ENCODE measurements around the gene BLOC1S1. TPM values are rescaled to one million over a fixed set of nuclear protein-coding genes. Genes with fewer than 3 reads are reported as not detected.

Gene BLOC1S1
- total RNA-seq, 2 experiments from 2014 or later = 116 to 135 TPM

DNA sequence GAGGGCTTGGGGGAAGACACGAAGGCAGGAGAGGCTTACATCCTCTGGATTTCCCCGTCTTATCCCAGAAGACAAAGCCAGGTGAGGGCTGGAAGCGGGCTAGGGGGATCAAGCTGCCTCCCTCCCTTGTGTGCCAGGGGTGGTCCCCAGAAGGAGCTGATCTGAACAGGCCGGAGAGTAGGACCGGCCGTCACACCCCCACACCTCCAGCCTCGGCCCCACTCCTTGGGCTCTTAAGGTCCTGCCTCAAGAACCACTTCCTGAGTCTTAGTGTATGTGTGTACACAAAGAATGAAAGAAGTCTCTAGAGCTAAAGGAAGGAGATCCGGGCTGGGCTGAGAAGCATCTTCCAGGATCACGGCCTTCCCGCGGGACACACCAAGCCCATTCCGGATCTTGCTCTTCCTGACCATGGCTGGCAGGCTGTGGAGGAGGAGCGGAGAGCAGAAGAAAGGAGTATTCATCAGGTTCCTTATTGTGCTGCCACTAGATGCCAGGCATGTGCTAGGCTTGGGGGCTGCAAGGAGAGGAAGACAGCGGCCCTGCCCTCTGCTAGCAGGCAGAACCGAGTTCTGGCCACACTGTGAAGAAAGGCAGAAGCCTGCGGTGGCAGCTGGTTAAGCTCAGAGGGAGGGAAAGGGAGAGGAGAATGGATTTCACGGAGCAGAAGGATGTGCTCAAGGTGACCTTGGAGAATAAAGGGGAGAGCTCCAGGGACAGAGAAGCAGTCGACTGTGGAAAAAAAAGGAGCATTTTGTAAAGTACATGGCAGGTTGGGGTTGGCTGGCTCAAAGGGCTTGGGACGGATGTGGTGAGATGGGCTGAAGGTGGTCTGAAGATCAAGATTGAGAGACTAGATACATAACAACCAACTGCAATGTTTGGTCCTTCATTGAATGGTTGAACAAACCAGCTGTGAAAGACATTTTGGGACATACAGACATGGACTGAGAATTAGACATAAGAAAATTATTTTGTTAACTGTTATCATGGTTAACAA, 14.3 kb downstream of the BLOC1S1 start:
- Mint-ChIP-seq H3K36me3 (peaks cover 8% of the 10 kb centered on the region), H3K27ac (peak overlapping the region; percentile 86), H3K4me3 (peak overlapping the region; percentile 85), H3K4me1 (peaks cover 41% of the 10 kb centered on the region), H3K27me3 (no peaks in the 10 kb centered on the region), H3K9me3 (no peaks in the 10 kb centered on the region)
- ATAC-seq (ENCODE audit: low read depth) = peak; percentile 61
- POLR2A ChIA-PET = interaction anchor here (0.5 to 2.9 kb wide), 20 partner anchors 8 to 995 kb away, joined by 3 to 36 read pairs (median 5); partner anchors contain the start of genes BLOC1S1, DNAJC14, NACA and ORMDL2
- DNase-seq = peak; percentile 71

DNA sequence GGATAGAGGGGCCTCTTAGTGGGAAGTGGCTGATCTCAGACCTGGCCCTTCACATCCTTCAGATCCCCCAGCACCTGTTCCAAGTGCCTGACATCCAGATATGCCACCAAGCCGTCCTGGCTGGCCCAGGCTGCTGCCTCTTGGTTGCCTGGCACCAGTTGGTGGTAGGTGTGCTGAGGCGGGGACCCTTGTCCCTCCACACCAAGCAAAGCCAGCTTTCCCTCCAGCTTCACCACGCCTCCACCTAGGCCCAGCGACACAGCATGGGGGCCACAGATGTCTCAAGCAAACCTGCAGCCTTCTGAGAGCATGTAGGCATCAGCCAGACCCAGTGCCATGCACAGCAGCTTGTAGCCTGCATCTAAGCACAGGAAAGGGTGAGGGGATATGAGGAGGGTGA, 16.4 kb downstream of the BLOC1S1 start:
- POLR2A ChIA-PET = interaction anchor here (0.6 to 1.0 kb wide), 3 partner anchors 29 to 395 kb away, joined by 3 to 4 read pairs (median 3); no protein-coding TSS in a partner anchor
- no peaks in the 10 kb centered on the region for H3K27me3 Mint-ChIP-seq
- H3K27ac Mint-ChIP-seq = peak overlapping the region; percentile 33
- peaks cover 35% of the 10 kb centered on the region for H3K4me1 Mint-ChIP-seq
- DNase-seq (no peak), ATAC-seq (ENCODE audit: low read depth) (no peak)
- no peak overlapping the region for H3K4me3 Mint-ChIP-seq
- H3K36me3 Mint-ChIP-seq = no peaks in the 10 kb centered on the region
- H3K9me3 Mint-ChIP-seq = no peaks in the 10 kb centered on the region

DNA sequence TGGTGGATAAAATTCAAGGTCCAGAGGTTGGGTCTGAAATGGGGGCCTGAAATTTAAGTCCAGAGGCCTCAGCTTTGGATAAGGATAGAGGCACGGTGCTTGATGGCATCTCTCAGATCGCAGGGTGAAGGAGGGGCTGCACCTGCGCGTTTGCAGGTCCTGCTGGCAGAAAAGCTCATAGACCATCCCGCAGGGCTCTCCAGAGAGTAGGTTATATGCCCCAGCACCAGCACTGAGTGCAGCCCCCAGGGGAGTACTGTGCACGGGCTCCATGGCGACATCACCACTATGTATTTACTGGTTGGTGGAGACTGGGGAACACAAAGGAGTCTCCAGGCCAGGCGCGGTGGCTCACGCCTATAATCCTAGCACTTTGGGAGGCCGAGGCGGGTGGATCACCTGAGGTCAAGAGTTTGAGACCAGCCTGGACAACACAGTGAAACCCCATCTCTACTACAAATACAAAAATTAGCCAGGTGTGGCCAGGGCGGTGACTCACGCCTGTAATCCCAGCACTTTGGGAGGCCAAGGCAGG, 17.2 kb downstream of the BLOC1S1 start:
- POLR2A ChIA-PET = interaction anchor here (0.7 kb wide), 1 partner anchor 17 kb away, joined by 3 read pairs; the partner anchor contains the start of gene BLOC1S1
- DNase-seq (no peak), ATAC-seq (ENCODE audit: low read depth) (no peak)
- Mint-ChIP-seq H3K27me3 (no peaks in the 10 kb centered on the region), H3K27ac (no peak overlapping the region), H3K9me3 (no peaks in the 10 kb centered on the region), H3K36me3 (no peaks in the 10 kb centered on the region), H3K4me3 (no peak overlapping the region), H3K4me1 (peaks cover 38% of the 10 kb centered on the region)

DNA sequence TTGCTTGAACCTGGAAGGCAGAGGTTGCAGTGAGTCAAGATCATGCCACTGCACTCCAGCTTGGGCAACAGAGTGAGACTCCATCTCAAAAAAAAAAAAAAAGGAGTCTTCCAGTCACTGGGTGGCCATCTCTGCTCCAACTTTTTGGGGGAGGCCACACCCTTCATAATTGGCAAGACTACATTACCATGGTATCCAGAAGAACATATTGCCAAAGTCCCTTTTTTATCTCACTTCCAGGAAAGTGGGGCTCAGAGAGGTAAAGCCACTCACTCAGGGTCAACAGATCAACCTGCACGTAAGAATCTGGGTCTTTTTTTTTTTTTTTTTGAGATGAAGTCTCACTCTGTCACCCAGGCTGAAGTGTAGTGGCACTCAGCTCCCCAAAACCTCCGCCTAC, 18.0 kb downstream of the BLOC1S1 start:
- no peaks in the 10 kb centered on the region for H3K27me3 Mint-ChIP-seq
- no peak for DNase-seq

DNA sequence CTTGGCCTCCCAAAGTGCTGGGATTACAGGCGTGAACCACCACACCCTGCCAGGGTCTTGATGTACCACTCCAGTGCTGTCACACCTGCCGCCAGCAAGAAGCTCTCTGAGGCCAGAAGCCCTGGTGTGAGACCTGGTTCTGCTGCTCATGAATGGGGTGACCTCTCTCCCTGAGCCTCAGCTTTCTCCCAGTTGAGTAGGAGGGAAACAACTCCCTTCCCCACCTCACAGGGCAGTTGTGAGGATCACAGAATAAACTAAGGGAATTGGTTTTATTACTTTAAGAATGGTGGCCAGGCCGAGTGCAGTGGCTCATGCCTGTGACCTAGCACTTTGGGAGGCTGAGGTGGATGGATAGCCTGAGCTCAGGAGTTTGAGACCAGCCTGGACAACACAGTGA, 18.7 kb downstream of the BLOC1S1 start:
- Mint-ChIP-seq H3K27me3 (no peaks in the 10 kb centered on the region), H3K9me3 (no peaks in the 10 kb centered on the region), H3K4me3 (no peak overlapping the region), H3K27ac (no peak overlapping the region), H3K36me3 (no peaks in the 10 kb centered on the region), H3K4me1 (peaks cover 42% of the 10 kb centered on the region)
- no peak for ATAC-seq (ENCODE audit: low read depth)
- no peak for DNase-seq
- POLR2A ChIA-PET = interaction anchor here (0.7 to 1.0 kb wide), 2 partner anchors 10 to 11 kb away, joined by 6 read pairs; no protein-coding TSS in a partner anchor

More for the DNA sequence above, 18.0 kb downstream of the BLOC1S1 start:
- Mint-ChIP-seq H3K36me3 (no peaks in the 10 kb centered on the region), H3K27ac (no peak overlapping the region), H3K4me1 (peaks cover 43% of the 10 kb centered on the region), H3K9me3 (no peaks in the 10 kb centered on the region), H3K4me3 (no peak overlapping the region)
- POLR2A ChIA-PET = interaction anchor here (0.7 to 1.0 kb wide), 2 partner anchors 9 to 10 kb away, joined by 6 read pairs; no protein-coding TSS in a partner anchor
- no peak for ATAC-seq (ENCODE audit: low read depth)

DNA sequence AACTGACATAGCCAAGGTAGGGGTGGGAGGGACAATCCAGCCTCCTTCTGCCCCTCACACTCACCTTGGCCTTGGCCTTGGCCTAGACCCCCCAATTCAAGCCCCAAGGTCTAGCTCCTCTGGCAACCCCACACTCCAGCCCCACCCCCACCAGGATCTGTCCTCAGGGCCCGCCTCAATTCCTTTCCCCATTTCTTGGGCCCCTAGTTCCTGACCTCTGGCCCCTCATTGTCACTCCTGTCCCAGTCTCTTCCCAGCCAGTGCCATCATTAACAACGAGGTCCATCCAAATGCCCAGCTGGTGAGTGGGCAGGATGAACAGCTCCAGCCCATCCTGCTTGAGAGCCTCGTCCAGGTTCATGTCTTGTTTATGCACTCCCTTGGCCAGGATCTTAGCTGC, 20.2 kb downstream of the BLOC1S1 start:
- H3K9me3 Mint-ChIP-seq = no peaks in the 10 kb centered on the region
- peaks cover 29% of the 10 kb centered on the region for H3K4me1 Mint-ChIP-seq
- no peaks in the 10 kb centered on the region for H3K27me3 Mint-ChIP-seq
- H3K4me3 Mint-ChIP-seq = no peak overlapping the region
- H3K36me3 Mint-ChIP-seq = no peaks in the 10 kb centered on the region
- POLR2A ChIA-PET = interaction anchor here (0.7 to 1.3 kb wide), 2 partner anchors 82 to 194 kb away, joined by 3 read pairs; partner anchors contain the start of gene ORMDL2
- ATAC-seq (ENCODE audit: low read depth) (no peak), DNase-seq (no peak)
- H3K27ac Mint-ChIP-seq = no peak overlapping the region

DNA sequence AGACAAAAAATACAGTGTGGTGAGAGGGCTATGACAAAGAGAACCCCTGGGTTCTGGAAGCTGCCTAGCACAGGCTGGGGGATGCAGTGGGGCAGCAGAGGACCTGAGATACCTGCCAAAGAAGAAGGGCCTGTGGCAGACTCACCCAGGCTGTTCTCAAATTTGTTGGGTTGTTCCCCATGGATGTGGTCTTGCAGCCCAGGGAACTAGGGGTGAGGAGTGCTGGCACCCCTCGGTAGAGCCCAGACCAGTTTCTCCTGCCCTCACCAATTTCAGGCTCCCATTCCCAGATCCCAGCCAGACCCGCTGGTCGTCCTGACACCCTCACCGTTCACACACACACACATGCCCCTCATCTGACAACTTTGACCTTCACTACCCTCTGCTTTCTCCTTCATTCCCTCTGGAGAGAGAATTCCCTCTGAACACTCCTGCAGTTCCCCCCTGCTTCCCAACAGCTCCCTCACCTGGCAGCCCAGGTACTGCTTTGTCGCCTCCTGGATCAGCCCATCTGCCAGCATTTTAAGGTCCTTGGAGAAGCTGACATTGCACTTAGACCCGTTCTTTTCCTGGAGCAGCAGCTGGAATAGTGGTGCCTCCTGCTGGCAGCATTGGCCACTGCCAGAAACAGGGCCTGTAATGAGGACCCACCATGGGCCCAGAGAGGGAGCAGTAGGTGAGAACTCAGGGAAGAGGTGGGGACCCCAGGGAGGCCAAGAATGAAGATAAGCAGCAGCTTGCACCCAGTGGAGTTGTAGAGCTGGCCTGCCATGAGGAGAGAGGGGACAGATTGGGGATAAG, 21.1 kb downstream of the BLOC1S1 start:
- POLR2A ChIA-PET = interaction anchor here (0.5 to 2.8 kb wide), 8 partner anchors 8 to 388 kb away, joined by 3 to 36 read pairs (median 8); partner anchors contain the start of genes BLOC1S1, CD63 and PYM1
- ATAC-seq (ENCODE audit: low read depth) = peak; percentile 45

DNA sequence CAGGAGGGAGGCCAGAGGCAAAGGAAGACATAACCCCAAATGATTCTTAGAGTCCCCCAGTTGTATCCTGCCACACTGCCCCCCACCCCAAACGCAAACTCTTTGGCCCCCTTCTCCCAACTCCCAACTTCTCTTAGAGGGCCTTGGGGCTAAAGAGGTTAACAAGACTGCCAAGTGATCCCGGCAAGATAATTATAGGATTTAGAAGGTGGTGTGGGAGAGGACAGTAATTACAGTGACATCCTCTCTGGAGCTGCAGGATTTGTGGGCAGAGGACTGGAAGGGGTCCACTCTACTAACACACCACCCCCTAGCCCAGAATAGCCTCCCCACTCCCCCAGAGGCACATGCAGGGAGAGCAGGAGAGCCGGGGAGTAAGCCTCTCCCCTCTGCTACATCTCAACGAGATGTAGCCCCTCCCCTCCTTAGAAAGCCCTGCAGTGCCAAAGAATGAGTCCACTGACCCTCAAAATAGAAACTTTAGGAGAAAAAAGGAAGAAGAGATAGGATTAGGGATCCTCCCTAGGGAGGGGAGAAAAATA, 21.8 kb downstream of the BLOC1S1 start:
- Mint-ChIP-seq H3K4me3 (peak overlapping the region; percentile 89), H3K27ac (peak overlapping the region; percentile 92), H3K9me3 (no peaks in the 10 kb centered on the region), H3K36me3 (no peaks in the 10 kb centered on the region), H3K27me3 (peaks cover 3% of the 10 kb centered on the region), H3K4me1 (peaks cover 31% of the 10 kb centered on the region)
- ATAC-seq (ENCODE audit: low read depth) (peak; percentile 19), DNase-seq (no peak)
- POLR2A ChIA-PET = interaction anchor here (0.6 to 2.8 kb wide), 14 partner anchors 8 to 380 kb away, joined by 3 to 36 read pairs (median 6); partner anchors contain the start of genes BLOC1S1, CD63, DNAJC14 and ORMDL2

More for the DNA sequence above, 21.1 kb downstream of the BLOC1S1 start:
- Mint-ChIP-seq H3K4me1 (peaks cover 30% of the 10 kb centered on the region), H3K9me3 (no peaks in the 10 kb centered on the region), H3K4me3 (peak overlapping the region; percentile 89), H3K36me3 (no peaks in the 10 kb centered on the region), H3K27ac (peak overlapping the region; percentile 92), H3K27me3 (no peaks in the 10 kb centered on the region)
- peak; percentile 76 for DNase-seq

DNA sequence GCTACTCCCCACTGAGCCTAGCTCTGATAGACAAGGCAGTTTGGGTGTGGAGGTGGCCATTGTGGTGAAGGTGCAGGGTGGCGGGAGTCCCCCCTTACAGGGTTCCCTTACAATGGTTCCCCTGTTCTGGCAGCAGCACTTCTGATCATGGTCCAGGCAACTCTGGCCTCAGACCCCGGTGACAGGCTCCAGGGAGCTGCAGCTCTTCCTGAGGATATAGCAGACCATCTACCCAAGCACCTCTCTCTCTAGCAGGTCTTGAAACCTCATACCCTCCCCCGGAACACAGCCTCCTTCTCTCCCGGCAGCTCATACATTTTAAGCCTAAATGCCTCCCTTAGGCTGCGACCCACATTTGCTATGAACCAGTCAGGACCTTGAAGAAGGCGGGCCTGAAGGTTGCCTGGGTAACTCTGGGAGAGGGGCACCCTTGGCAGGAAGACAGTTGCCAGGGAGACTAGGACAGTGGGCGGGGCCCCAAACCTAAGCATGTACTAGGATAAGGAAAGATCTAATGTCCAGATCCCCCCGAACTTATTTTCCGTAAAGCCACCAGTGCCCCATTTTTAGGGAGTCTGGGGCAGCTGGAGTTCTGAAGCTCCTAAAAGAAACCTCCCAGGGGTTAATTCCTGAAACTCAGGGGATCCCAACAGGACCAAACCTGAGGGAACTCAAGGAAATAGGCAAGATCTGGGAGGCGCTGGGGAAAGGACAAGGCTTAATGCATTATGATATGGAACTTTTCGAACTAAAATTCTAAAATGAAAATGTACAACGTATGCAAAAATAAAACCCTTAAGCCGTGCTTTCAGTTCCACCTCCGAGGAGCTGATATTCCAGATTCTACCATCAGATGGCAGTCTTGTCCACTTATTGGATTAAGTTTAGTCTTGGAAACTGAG, 22.5 kb downstream of the BLOC1S1 start:
- POLR2A ChIA-PET = interaction anchor here (0.6 to 2.8 kb wide), 19 partner anchors 9 to 451 kb away, joined by 3 to 36 read pairs (median 5); partner anchors contain the start of genes BLOC1S1, CD63, DNAJC14 and ORMDL2
- Mint-ChIP-seq H3K4me1 (peaks cover 32% of the 10 kb centered on the region), H3K36me3 (no peaks in the 10 kb centered on the region), H3K9me3 (no peaks in the 10 kb centered on the region), H3K27me3 (peaks cover 4% of the 10 kb centered on the region), H3K4me3 (peak overlapping the region; percentile 89), H3K27ac (peak overlapping the region; percentile 92)
- DNase-seq = peak; percentile 73
- ATAC-seq (ENCODE audit: low read depth) = peak; percentile 74

DNA sequence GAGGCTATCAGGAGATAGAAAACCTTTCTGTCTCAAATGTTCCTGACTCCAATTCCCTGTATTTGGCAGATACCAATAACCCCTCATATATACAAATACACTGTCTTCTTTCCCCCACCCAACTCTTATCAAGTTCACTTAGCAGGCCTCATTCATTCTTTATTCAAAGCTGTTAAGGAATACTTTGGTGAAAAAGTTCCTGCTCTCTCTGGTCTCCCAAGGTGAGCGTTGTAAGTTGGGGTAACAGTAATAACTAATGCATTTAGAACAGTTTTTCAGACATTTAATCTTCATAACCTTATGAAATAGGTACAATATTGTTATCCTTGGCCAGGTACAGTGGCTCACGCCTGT, 23.2 kb downstream of the BLOC1S1 start:
- Mint-ChIP-seq H3K9me3 (no peaks in the 10 kb centered on the region), H3K27me3 (peaks cover 4% of the 10 kb centered on the region), H3K36me3 (no peaks in the 10 kb centered on the region), H3K27ac (no peak overlapping the region), H3K4me3 (peak overlapping the region; percentile 89), H3K4me1 (peaks cover 32% of the 10 kb centered on the region)
- POLR2A ChIA-PET = interaction anchor here (0.6 to 2.8 kb wide), 18 partner anchors 10 to 450 kb away, joined by 3 to 36 read pairs (median 5); partner anchors contain the start of genes BLOC1S1, CD63, ORMDL2 and PYM1
- DNase-seq (no peak), ATAC-seq (ENCODE audit: low read depth) (no peak)

DNA sequence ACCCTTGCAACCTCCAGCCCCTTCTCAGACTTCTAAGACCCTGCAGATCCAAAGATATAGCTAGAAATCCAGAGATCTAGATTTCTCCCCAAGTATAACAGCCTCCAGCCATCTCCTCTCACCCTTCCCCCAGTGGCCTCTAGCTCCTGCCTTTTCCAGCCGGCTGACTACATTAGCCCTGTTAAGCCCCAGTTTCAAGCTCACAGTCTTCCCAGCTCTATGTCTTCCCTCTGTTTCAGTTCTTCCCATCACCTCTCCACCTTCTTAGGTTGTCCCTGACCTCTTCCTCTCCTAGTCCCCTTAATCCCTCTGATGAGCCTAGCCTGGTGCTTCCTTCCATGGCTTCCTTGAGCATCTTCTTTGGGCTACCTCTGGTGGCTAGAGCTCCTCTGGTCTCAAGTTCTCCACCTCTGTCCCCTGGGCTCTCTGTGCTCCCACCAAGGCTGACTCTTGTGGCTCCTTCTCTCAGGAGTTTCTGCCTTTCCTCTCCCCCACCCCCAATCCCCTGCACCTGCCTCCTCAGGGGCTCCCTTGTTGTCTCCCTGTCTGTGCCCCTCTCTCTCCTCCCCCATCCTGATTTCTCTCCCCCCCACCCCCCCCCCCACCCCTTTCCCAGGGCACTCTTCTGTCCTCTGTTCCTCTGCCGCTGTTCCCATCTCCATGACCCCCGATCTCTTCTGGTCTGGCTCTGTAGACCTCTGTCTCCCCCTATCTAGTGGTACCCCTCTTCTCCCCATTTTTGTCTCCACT, 26.3 kb downstream of the BLOC1S1 start:
- Mint-ChIP-seq H3K36me3 (no peaks in the 10 kb centered on the region), H3K27me3 (peaks cover 4% of the 10 kb centered on the region), H3K4me3 (peak overlapping the region; percentile 83), H3K27ac (peak overlapping the region; percentile 72), H3K4me1 (peaks cover 43% of the 10 kb centered on the region), H3K9me3 (no peaks in the 10 kb centered on the region)
- DNase-seq (no peak), ATAC-seq (ENCODE audit: low read depth) (no peak)
- POLR2A ChIA-PET = interaction anchor here (0.6 to 1.0 kb wide), 2 partner anchors 12 to 314 kb away, joined by 3 read pairs; no protein-coding TSS in a partner anchor
